SKM-1 treated with dmso at 0.1 percent for 144 hours (cell line): ENCODE data around the gene ANKRD28.
A peak's percentile ranks its signal among the peaks of the same experiment; 100 is the strongest.
"Not testable (repeated sequence)": the region's sequence is repeated elsewhere in the genome, so short reads cannot be mapped to it uniquely, and the experiment has no call there.

Experiments
- DNase-seq: peaks from one replicate; lab custom pipeline; 2025; ENCODE audit not compliant: unreplicated experiment; lab: John Stamatoyannopoulos, UW

ANKRD28 gene

GRCh38 chr3:15637131-15637951 lies 160.4 kb downstream of the ANKRD28 start:
- DNase-seq, result no peak

DNA sequence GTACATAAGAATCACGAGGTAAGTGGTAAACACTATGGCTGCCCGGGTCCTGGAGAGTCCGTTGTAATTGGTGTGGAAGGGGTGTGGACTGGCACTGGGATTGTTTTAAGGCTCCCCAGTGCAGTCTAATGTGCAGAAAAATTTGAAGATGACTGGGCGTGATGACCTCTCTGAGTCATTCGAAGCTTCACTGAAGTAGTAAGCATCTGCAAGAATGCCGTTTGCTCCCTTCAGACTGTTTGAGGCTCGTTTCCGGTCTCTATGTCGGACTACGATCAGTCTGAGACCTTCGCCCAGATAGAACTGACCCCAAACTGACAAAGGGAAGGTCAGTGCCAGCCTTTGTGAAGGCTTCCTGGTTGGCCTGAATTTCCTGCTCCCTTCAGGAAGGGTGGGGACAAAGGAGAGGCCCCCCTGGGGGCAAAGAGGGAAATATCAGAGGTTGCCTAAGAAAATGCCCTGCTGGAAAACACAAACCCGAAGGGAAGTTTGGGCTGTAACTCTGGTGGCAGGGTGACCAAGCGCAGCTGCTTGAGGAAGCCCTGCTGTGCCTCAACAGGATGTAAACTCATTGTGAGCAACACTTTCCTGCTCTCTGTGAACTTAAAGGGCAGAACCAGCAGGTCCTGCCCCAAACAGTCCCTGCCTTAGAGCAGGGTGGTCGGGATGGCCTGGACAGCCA lies 161.6 kb downstream of the ANKRD28 start:
- DNase-seq, result no peak

- no peak for DNase-seq
Observed at GRCh38 chr3:15635121-15635661, 162.6 kb downstream of the ANKRD28 start.

- DNase-seq, result no peak
Observed at GRCh38 chr3:15634671-15635070, 163.1 kb downstream of the ANKRD28 start.

DNA sequence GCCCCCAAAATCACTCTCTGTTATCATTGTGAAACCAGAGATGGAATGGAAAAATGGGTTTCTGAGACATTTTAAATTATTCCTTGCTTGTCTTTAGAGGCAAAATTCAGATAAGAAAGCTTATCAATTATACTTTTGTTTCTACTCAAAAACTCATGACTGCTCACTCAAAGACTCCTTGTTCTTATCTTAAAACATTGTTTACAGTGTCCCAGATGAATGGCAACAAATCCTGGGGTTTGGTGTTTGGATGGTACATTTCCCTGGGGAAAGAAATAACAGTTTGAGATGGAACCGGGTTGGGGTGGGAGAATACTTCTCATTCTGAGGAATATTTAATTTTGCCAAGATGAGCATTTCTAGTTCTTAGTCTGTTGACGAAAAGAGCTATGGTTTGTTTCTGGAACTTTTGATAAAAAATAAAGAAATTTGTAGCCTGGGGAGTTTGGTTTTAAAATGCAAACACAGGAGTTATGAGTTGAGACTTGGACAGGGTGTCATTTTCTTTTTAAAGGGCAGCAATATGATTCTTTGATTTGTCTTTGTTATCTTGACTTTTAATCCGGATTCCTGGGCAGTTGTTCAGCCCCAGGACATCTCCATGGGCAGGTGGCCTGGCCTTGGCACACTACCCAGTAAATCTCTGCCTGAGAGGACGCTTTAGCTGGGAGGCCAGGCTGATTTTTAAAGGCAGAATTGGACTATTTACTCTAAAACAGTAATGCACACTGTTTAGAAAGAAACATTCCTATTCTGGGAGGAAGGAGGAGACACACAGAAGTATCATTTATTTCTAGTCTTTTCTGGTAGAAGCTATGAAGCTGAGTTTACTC lies 163.8 kb downstream of the ANKRD28 start:
- no peak for DNase-seq

DNA sequence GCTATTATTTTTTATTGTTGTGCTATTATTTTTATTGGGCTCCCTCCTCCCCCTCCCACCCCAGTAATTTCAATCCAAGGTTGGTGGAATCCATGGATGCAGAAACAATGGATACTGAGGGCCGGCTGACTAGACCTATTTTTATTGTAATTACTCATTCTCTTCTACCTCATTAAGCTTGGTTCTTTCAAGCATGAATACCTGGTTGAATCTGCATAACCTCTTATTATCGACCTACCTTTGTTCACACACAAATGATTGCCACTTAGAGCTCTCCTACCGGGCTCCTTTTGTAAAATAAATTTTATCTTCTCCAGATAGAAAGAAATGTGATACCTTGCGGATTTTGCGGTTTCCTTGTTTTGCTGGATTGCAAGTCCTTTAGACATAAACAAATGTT lies 164.6 kb downstream of the ANKRD28 start:
- DNase-seq, result no peak

DNA sequence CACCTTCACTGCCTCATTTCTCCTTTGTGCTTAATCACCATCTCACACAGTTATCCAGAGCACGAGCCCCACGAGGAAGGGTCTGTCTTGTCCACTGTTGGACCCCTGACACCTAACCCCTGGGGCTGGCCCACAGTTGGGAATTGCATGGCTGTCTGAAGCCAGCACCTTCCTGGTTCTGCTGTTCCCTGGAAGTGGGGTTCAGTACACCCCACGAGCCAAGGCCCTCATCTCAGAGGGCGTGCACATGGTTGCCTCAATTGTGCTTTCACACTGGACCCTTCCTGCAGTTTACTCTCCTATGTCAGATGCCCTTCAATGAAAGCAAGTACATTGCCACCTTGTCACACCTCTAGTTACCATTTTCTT lies 165.6 kb downstream of the ANKRD28 start:
- DNase-seq, result no peak

DNA sequence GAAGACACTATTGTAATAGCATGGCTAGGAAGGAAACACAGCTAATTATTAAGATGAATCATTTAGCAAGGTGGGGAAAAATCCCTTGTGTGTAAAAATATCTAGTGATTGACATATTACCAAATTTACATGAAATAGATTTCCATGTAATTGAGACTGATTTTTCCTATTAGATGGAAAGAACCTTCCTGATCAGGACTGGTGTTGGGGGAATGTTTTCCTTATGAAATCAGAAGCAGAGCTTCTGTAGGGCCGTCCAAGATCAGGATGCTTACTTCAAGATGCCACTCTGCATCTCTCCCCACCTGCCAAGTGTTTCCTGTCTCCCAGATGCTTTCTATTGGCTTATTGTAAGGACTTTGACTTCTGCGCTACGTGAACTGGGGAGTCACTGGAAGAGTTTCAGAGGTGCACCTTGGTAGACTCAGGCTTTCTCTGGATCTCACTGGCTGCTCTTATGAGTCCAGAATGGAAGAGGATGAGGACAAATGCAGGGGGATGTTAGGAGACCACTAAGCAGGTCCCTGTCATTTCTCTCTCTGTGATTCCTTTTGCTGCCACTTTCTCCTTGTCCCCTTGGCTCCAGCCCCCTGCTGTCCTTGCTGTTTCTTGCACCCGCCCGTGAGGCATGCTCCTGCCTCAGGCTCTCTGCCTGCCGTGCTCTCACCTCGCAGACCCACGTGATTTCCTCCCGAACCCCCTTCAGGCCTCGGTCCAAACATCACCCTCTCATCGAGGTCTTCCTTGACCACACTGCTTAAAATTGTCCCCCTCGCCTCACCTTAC lies 166.2 kb downstream of the ANKRD28 start:
- DNase-seq, result no peak

GRCh38 chr3:15630646-15631350 lies 167.0 kb downstream of the ANKRD28 start:
- DNase-seq, result no peak

GRCh38 chr3:15629860-15630597 lies 167.8 kb downstream of the ANKRD28 start:
- peak; percentile 64 for DNase-seq

GRCh38 chr3:15628967-15629366 lies 168.8 kb downstream of the ANKRD28 start:
- no peak for DNase-seq

DNA sequence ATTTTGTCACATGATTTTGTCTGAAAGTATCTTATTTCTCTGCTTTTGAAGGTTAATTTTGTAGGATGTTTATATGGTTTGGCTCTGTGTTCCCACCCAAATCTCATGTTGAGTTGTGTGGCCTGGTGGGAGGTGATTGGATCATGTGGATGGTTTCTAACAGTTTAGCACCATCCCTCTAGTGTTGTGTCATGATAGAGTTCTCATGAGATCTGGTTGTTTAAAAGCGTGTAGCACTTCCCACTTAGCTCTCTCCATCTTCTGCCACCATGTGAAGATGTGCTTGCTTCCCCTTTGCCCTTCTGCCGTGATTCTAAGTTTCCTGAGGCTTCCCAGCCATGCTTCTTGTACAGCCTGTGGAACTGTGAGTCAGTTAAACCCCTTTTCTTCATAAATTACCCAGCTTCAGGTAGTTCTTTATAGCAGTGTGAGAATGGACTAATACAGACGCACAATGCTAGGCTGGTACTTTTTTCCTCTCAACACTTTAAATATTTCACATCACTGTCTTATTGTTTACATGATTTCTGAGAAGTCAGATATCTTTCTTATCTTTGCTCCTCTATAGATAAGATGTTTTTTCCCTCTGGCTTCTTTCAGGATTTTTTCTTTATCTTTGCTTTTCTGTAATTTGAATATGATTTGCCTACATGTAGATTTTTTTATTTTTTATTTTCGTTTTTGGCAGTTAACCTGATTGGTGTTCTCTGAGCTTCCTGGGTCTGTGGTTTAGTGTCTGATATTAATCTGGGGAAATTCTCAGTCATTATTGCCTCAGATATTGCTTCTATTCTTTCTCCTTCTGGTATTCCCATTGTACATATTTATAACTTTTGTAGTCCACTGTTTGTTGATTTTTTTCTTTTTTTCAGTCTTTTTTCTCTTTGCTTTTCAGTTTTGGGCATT lies 174.0 kb downstream of the ANKRD28 start:
- no peak for DNase-seq

- DNase-seq, result not testable (repeated sequence)
Observed at GRCh38 chr3:15619659-15620464, 177.9 kb downstream of the ANKRD28 start.
